ENCODE data around the gene CIAO2B.
"Not testable (repeated sequence)": the region's sequence is repeated elsewhere in the genome, so short reads cannot be mapped to it uniquely, and the experiment has no call there.

Gene CIAO2B

GRCh38 chr16:66944971-66945370 lies 10.8 kb upstream of the CIAO2B start:
- intact Hi-C loops (cut with DNase I): loop anchor here (10.0 kb wide), 1 partner anchor 210 kb away; the partner anchor contains the start of genes B3GNT9, FBXL8 and TRADD
- not testable (repeated sequence) for DNase-seq

DNA sequence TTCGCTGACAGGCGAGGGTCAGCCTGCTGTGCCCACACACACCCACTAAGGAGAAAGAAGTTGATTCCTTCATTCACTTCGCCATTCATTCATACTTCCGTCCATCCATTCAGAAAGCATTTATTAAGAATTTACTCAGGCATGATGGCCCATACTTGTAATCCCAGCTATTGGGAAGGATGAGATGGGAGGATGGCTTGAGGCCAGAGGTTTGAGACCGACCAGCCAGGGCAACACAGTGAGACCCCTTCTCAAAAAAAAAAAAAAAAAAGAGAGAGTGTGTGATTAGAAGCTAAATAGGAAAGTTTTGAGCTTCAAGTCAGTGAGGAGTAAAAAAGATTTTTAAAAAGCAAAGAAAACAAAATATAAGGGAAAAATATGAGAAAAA lies 9.8 kb upstream of the CIAO2B start:
- intact Hi-C loops (cut with DNase I): loop anchor here (10.0 kb wide), 1 partner anchor 211 kb away; the partner anchor contains the start of genes B3GNT9, FBXL8 and TRADD
- no peak for DNase-seq

GRCh38 chr16:66943426-66944053 lies 9.3 kb upstream of the CIAO2B start:
- intact Hi-C loops (cut with DNase I): loop anchor here (10.0 kb wide), 1 partner anchor 211 kb away; the partner anchor contains the start of genes B3GNT9, FBXL8 and TRADD
- DNase-seq: no peak

DNA sequence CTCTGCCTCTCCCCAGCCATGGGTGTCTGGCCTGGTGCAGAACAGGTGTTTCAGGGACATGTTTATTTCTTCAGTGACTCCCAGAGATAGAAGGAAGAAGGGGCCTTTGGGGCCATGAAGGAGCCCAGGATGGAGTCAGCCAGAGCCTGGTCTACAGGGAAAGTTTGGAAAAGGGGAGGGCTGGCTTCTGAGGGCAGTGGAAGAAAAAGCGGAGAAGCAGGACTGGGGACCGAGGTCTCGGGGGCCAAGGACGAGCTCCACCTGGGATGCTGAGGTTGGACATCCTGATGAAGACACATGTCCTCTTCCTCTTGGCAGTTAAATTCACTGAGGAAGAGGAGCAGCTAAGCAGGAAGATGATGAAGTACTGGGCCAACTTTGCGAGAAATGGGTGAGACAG lies 8.8 kb upstream of the CIAO2B start:
- intact Hi-C loops (cut with DNase I): loop anchor here (10.0 kb wide), 1 partner anchor 212 kb away; the partner anchor contains the start of genes B3GNT9, FBXL8 and TRADD
- DNase-seq: no peak

GRCh38 chr16:66940236-66940635 lies 6.0 kb upstream of the CIAO2B start:
- no peak for DNase-seq
- intact Hi-C loops (cut with DNase I): loop anchor here (10.0 kb wide), 1 partner anchor 215 kb away; the partner anchor contains the start of genes B3GNT9, FBXL8 and TRADD

DNA sequence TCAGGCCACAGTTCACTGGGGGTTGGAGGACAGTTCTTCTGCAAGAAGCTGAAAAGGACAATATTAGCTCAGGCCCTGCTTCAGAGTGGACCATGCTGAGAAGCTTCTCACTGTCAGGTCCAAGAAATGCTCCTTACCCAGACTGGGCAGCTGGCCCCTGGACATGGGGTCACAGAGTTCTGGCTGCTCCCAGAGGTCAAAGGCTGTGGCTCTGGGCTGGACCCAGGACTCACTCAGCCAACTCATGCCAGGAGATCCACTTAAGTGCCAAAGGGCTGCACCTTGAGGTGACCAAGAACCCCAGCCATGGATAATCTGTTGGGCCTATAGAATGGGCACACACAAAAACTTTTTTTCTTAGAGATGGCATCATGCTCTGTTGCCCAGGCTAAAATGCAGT lies 5.2 kb upstream of the CIAO2B start:
- no peak for DNase-seq
- intact Hi-C loops (cut with DNase I): no loop called here

DNA sequence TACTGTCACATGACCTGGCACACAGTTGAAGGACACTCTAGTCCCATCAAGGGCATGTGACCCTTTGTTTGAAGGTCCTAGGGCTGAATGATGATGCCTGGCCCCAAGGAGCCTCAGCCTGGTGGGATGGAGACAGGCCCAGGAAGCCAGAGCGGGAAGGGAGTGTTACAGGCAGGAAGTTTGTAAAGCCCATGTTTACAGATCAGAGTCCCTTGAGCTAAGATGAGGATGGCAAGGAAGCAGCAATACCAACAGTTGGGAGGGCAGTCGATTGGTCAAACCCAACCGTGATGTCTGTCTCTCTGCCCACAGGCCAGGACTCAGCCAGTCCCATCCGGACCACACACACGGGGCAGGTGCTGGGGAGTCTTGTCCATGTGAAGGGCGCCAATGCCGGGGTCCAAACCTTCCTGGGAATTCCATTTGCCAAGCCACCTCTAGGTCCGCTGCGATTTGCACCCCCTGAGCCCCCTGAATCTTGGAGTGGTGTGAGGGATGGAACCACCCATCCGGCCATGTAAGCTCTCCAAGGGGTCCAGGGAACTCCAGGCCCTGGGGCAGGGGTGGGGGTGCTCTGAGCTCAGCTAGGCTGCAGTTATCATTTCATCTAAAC lies 3.6 kb upstream of the CIAO2B start:
- intact Hi-C loops (cut with DNase I): no loop called here
- no peak for DNase-seq

- DNase-seq: no peak
- intact Hi-C loops (cut with DNase I): no loop called here
These were observed 2.8 kb upstream of the CIAO2B start for GRCh38 chr16:66936889-66937554.

DNA sequence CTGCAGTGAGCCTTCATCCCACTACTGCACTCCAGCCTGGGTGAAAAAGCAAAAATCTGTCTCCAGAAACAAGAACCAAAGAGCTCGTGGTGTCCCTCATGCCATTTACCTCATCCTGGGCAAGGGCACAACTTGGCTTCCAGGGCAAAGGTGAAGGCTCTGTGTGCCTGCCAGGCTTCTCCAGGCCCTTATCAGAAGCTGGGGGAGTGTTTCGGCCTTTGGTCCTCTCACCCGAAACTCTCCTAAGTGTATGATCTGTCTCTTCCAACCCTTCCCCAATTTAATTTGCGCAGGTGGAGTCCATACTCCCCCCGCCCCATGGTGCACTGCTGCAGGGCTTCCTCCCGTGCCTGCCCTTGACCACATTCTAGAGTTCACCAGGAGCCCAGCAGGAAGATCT lies 2.3 kb upstream of the CIAO2B start:
- intact Hi-C loops (cut with DNase I): no loop called here
- DNase-seq: no peak

GRCh38 chr16:66935314-66936011 lies 1.3 kb upstream of the CIAO2B start, which contains the start of gene CES2:
Gene CES2 (plus strand): TSS chr16:66935516. CDS start chr16:66935636, 120 bp downstream.
- intact Hi-C loops (cut with DNase I): no loop called here
- peak in 7 of 42 donors; percentile 19 to 47 (median 29) for DNase-seq

- intact Hi-C loops (cut with DNase I): not testable (repeated sequence)
- peak in 5 of 42 donors; percentile 13 to 50 (median 29) for DNase-seq
These were observed 674 bp upstream of the CIAO2B start for GRCh38 chr16:66934839-66935313.

DNA sequence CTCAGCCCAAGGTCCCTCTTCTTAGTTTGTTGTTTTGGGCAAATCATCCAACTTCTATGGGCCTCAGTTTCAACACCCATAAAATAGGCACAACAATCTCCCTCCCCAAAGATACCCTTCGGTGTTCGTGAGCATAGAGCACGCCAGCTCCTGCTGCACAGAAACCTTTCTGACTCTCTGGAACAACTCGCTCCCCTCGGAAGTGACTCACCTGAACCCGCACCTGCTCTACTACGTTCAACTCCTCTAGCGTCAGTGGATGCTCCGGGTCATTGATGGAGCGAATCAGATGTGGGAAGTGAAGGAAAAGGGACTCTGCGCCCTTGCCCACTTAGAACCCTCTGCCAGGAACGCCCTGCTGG lies 445 bp downstream of the CIAO2B start:
- intact Hi-C loops (cut with DNase I): no loop called here
- DNase-seq: peak in 28 of 42 donors; percentile 21 to 76 (median 52)

GRCh38 chr16:66932076-66932475 lies 2.1 kb downstream of the CIAO2B start:
- intact Hi-C loops (cut with DNase I): no loop called here
- no peak for DNase-seq

GRCh38 chr16:66931665-66932064 lies 2.5 kb downstream of the CIAO2B start:
- intact Hi-C loops (cut with DNase I): no loop called here
- DNase-seq: no peak

GRCh38 chr16:66930189-66930588 lies 4.0 kb downstream of the CIAO2B start:
- intact Hi-C loops (cut with DNase I): no loop called here
- no peak for DNase-seq

GRCh38 chr16:66928702-66929388 lies 5.4 kb downstream of the CIAO2B start:
- intact Hi-C loops (cut with DNase I): no loop called here
- DNase-seq: peak in 10 of 42 donors; percentile 17 to 48 (median 32)

DNA sequence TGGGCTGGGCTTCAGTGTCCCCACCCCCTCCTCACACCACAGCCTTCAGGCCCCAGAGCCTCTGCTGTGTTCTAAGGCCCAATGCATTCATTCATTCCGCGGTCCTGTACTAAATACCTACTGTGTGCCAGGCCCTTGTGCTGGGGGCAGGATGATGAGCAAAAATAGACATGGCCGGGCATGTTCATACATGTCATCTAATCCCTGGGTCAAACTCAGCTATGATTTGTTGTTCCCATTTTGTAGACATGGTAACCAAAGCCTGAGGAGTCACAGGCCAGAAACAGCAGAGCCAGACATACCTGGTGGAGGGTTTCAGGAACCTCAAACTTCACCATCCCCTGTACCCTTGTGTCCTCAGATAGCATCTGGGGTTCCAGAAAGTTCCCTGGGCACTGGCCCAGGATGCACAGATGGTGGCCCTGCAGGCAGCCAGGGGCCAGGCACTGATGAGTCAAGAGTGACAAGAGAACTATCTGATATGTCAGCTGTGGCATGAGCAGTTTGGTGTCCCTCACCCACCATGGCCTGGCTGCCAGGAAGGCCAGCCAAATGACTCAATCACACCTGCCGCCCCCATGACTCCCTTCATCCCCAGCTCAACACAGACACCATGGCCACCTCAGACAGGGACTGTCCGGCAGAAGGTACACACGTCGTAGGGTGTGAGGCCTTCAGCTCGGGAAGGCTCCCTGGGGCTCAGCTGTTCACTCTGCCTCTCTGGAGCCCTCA lies 6.1 kb downstream of the CIAO2B start:
- no peak for DNase-seq
- intact Hi-C loops (cut with DNase I): no loop called here

- intact Hi-C loops (cut with DNase I): no loop called here
These were observed 7.2 kb downstream of the CIAO2B start for GRCh38 chr16:66926961-66927436.

More at GRCh38 chr16:66926961-66927436, 7.2 kb downstream of the CIAO2B start:
- no peak for DNase-seq
